GM18517 (cell line): ENCODE measurements around the gene HS3ST6.
"Not testable (repeated sequence)": the region's sequence is repeated elsewhere in the genome, so short reads cannot be mapped to it uniquely, and the experiment has no call there.

Experiments used
- ATAC-seq: cut with Tn5 transposase; IDR thresholded peaks from one replicate; pipeline ENCODE4 v1.9.1; 2021; ENCODE audit warnings: mild to moderate bottlenecking, moderate library complexity; ENCODE audit not compliant: unreplicated experiment

The HS3ST6 gene

GRCh38 chr16:1909561-1910231 is 8.5 kb downstream of the HS3ST6 start:
- no peak for ATAC-seq

- ATAC-seq, result no peak
Observed at GRCh38 chr16:1908983-1909382, 9.2 kb downstream of the HS3ST6 start.

DNA sequence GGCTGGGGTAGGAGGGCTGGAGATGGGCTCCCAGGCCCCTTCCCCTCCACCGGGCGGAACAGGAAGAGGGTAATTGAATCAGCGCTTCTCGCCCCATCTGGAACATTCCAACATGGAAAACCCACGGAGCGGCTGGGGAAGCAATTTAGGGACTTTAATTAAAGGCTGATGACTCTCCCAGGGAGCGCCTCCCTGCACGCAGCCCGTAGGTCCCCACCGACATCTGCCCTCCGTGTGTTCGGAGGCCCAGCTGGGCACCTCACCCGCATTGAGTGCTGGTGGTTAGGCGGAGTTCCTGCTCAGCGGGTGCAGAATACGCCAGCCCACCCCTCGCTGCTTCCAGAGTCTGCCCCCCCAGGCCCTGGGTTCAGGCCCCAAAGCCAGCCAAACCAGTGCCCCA is 10.0 kb downstream of the HS3ST6 start:
- no peak for ATAC-seq

- no peak for ATAC-seq
Observed at GRCh38 chr16:1907226-1907860, 10.9 kb downstream of the HS3ST6 start.

GRCh38 chr16:1906846-1907165 is 11.4 kb downstream of the HS3ST6 start:
- ATAC-seq, result no peak

DNA sequence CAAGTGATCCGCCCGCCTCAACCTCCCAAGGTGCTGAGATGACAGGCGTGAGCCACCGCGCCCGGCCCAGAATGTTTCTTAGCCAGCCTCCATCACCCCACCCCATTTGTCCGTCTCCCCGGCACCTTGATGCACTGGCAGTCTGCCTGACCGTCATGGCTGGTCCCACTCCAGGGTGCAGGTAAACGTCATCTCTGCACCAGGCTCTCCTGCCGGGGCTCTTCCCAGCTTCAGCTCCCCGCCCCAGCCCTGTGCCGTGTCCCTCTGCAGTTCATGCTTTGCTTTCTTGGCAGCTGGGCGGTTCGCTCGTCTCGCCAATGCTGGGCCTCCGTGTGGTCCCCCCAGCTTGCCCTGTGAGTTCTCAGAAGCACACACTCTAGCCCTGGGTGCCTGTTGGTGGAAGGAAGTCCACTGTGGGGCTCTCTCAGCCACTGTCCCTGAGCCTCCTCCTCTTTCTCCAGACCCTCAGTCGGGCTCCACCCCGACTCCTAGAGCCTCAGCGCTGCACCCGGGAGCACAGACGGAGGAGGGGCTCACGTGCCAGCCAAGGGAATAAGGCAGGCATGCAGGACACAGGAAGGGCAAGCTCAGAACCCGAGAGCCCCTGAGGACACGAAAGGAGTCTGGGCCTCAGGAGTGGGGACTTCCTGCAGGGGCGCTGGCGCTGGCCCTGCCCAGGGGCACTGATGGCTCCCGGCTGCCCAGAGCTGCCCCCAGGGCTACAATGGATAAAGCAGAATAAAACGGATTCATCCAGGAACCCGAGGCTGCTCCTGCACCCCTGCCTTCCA is 12.0 kb downstream of the HS3ST6 start:
- ATAC-seq, result no peak

DNA sequence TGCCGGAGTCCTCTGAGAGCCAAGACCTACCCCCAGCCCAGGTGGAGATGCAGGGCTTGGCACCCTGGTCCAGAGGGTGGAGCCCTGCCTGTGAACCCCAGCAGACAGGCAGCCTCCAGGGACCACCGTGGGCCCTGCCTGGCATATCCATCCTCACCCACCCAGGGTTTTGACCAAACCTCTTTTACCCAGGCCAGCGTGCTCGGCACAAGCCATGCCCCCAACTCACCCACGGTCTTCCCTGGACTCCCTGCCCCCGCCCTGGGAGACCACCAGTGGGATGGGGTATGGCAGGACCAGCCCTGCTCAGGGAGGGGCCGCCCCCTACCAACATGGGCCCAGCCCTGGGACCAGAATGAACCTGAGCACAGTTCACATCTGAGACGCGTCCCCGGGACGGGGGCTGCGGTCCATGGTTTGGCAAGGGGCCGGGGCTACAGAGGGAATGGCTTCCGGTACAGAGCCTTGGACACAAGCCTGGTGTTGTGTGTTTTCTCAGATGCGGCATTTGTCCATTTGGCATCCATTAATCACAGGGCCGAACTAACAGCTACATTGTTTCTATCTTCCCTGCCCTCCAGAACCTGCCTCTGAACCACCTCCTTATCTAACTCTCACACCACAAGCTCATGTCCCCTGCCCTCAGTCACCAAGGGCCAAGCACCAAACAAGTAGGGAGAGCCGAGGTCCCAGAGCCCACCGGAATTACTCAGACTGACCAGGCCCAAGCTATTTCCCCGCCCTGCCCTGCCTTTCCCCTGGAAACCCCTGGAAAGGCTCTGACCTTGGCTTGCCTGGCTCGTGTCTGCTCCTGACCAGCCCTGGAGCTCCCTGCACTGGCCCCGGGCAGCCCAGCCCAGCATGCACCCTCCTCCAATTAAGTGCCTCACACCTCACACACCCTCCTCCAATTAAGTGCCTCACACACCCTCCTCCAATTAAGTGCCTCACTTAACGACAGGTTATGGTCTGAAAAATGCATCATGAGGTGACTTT is 14.1 kb downstream of the HS3ST6 start:
- no peak for ATAC-seq

- no peak for ATAC-seq
Observed at GRCh38 chr16:1903220-1903574, 15.0 kb downstream of the HS3ST6 start.

- no peak for ATAC-seq
Observed at GRCh38 chr16:1902547-1903219, 15.5 kb downstream of the HS3ST6 start.

DNA sequence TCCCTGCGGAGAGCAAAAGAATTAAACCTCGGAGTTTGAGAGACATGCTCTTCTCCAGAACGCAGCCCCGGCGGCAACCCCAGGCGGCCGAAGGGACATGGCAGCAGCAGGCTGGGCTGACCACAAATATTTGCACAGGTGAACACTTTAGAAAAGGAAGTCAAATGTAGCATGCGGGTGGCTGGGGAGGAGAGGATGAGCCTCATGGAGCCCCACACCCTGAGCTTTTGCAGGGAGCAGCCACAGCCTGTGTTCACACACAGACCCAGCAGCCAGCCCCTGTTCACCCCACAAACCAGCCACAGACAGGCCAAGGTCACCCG is 17.8 kb downstream of the HS3ST6 start:
- no peak for ATAC-seq

DNA sequence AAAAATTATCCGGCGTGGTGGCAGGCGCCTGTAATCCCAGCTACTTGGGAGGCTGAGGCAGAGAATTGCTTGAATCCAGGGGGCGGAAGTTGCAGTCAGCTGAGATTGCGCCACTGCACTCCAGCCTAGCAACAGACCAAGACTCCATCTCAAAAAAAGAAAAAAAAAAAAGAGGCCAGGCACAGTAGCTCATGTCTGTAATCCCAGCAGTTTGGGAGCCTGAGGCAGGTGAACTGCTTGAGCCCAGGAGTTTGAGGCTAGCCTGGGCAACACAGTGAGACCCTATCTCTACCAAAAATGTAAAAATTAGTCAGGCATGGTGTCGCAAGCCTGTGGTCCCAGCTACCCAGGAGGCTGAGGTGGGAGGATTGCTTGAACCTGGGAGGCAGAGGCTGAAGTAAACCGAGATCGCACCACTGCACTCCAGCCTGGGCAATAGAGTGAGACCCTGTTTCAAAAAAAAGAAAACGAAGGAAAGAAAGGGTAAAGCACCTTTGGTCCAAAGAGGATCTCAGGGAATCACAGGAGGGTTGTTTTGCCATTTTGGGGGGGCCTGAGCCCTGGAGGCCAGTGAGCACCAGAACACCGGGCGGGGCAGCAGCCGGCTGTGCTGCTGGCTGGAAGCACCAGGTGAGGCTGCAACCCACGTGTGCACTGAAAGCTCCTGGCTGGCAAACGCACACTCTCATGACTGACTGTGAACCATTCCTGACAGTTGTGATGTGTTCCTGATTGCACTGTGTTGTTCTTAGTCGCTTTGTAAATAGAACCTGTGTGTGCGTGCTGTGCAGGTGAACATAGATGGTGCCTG is 18.4 kb downstream of the HS3ST6 start:
- ATAC-seq, result no peak

GRCh38 chr16:1897692-1898091 is 20.5 kb downstream of the HS3ST6 start:
- not testable (repeated sequence) for ATAC-seq

GRCh38 chr16:1895949-1896675 is 22.1 kb downstream of the HS3ST6 start:
- ATAC-seq, result no peak

- ATAC-seq, result no peak
Observed at GRCh38 chr16:1895068-1895467, 23.1 kb downstream of the HS3ST6 start.

DNA sequence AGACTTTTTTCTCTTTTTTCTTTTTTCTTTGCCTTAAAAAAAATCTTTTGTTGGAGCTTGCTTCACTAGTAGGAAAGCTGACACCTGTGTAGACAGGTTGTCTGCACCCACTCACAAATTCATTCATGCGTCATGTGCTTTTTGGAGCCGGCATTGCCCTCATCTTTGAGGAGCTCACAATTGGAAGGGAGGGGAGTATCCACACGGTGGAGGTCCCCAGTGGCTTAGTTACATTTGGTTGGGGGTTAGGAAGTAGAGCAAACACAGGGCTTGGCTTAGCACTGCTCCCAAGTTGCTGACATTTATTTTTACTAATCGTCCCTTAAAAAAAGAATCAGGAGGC is 27.5 kb downstream of the HS3ST6 start:
- no peak for ATAC-seq

DNA sequence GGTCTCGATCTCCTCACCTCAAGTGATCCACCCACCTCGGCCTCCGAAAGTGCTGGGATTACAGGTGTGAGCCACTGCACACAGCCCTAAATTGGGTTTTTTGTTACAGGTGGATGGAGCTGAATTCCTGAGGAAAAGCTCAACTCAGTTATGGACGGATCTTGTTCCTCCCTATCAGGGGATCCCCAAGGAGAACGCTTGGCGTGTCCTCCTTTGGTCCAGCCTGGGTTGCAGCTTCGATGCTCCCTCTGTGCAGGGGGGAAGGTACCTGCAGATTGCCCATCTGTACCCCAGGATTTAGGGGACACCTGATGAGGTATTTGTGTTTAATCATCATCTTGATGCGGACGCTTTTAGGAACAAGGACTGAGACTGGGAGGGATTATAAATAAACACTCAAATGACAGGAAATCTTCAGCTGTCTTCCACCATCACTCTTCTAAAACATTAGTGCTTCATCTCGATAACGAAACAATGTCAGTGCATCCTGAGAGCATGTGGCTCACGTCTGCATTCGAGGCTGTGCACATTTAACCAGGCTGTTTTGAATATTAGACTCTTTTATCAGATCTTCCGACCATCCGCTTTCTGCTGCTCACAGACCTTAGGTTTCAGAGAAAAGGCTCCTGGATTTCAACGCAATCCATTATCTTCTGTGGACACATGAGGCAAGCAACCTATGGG is 28.0 kb downstream of the HS3ST6 start:
- ATAC-seq, result no peak

GRCh38 chr16:1887711-1888354 is 30.4 kb downstream of the HS3ST6 start:
- no peak for ATAC-seq

DNA sequence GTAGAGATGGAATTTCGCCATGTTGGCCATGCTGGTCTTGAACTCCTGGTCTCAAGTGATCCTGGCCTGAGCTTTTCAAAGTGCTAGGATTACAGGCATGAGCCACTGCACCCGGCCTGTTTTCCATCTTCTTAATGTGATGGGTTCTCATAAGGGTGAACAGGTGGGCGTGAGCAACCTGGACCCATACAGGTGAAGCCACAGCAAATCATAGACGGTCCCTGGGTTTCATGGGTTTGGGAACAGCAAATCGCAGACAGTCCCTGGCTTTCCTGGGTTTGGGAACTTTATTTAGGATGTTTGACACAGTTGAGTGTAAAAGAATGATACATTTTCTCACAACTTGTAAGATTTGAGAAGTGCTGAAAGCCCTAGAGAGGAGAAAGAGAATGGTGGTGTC is 33.3 kb downstream of the HS3ST6 start:
- ATAC-seq, result no peak
